H9 (cell line): ENCODE results near the gene PIGX. TPM values are rescaled to one million over a fixed set of nuclear protein-coding genes. Genes with fewer than 3 reads are reported as not detected.

Experiments used
- DNase-seq: peaks from one replicate; pipeline ENCODE4 v3.0.0-alpha.2; 2017
- H2AFZ ChIP-seq: one replicate; pipeline ENCODE4 v1.6.1; 2013; ENCODE audit warnings: mild to moderate bottlenecking, low read length, control low read depth, moderate library complexity
- H2AK5ac ChIP-seq: 2 replicates; pipeline ENCODE4 v1.6.1; 2013; ENCODE audit warnings: low read length, control low read depth, mixed read lengths; ENCODE audit not compliant: insufficient read length
- H2BK120ac ChIP-seq: one replicate; pipeline ENCODE4 v1.6.1; 2013; ENCODE audit warnings: low read depth, mild to moderate bottlenecking, low read length, control low read depth, inconsistent platforms; ENCODE audit not compliant: poor library complexity, severe bottlenecking
- H2BK12ac ChIP-seq: 2 replicates; pipeline ENCODE4 v1.6.1; 2013; ENCODE audit warnings: low read length, control low read depth, mixed read lengths, low read depth; ENCODE audit not compliant: insufficient read length
- H2BK15ac ChIP-seq: 2 replicates; pipeline ENCODE4 v1.6.1; 2013; ENCODE audit warnings: low read depth, low read length, control low read depth
- H2BK20ac ChIP-seq: one replicate; pipeline ENCODE4 v1.6.1; 2013; ENCODE audit warnings: low read depth, mild to moderate bottlenecking, low read length, control low read depth, inconsistent platforms; ENCODE audit not compliant: poor library complexity, severe bottlenecking
- H2BK5ac ChIP-seq: 2 replicates; pipeline ENCODE4 v1.6.1; 2013; ENCODE audit warnings: low read length, control low read depth, mixed read lengths; ENCODE audit not compliant: insufficient read length
- H3K14ac ChIP-seq: 2 replicates; pipeline ENCODE4 v1.6.1; 2013; ENCODE audit warnings: low read length, control low read depth; ENCODE audit not compliant: insufficient read depth
- H3K18ac ChIP-seq: 2 replicates; pipeline ENCODE4 v1.6.1; 2013; ENCODE audit warnings: low read depth, mild to moderate bottlenecking, mixed read lengths, low read length, control low read depth; ENCODE audit not compliant: insufficient read length
- H3K23ac ChIP-seq: 2 replicates; pipeline ENCODE4 v1.6.1; 2013; ENCODE audit warnings: low read length, control low read depth, mixed read lengths, low read depth; ENCODE audit not compliant: insufficient read length
- H3K23me2 ChIP-seq: 2 replicates; pipeline ENCODE4 v1.6.1; 2013; ENCODE audit warnings: low read depth, mild to moderate bottlenecking, mixed read lengths, low read length, control low read depth; ENCODE audit not compliant: insufficient read length, poor library complexity, severe bottlenecking
- H3K27ac ChIP-seq: 2 replicates; pipeline ENCODE4 v1.5.1; 2013; ENCODE audit warnings: low read length, control low read depth, mixed read lengths, low read depth; ENCODE audit not compliant: insufficient read length
- H3K27me3 ChIP-seq: 2 replicates; pipeline ENCODE4 v1.6.1; 2013; ENCODE audit warnings: low read length, control low read depth, inconsistent platforms; ENCODE audit not compliant: insufficient read depth
- H3K4ac ChIP-seq: 2 replicates; pipeline ENCODE4 v1.6.1; 2013; ENCODE audit warnings: low read depth, mild to moderate bottlenecking, control low read depth, inconsistent platforms, low read length, moderate library complexity
- H3K4me1 ChIP-seq: 2 replicates; pipeline ENCODE4 v1.6.1; 2013; ENCODE audit warnings: low read length, control low read depth, inconsistent platforms; ENCODE audit not compliant: insufficient read depth
- H3K4me2 ChIP-seq: 2 replicates; pipeline ENCODE4 v1.6.1; 2013; ENCODE audit warnings: low read length, control low read depth, mixed read lengths; ENCODE audit not compliant: insufficient read length, insufficient read depth
- H3K56ac ChIP-seq: 2 replicates; pipeline ENCODE4 v1.6.1; 2013; ENCODE audit warnings: low read depth, mild to moderate bottlenecking, mixed read lengths, low read length, control low read depth; ENCODE audit not compliant: insufficient read length
- H3K79me1 ChIP-seq: 2 replicates; pipeline ENCODE4 v1.6.1; 2013; ENCODE audit warnings: low read depth, mild to moderate bottlenecking, moderate library complexity, low read length, control low read depth, inconsistent platforms; ENCODE audit not compliant: insufficient read depth, poor library complexity, severe bottlenecking
- H3K79me2 ChIP-seq: 2 replicates; pipeline ENCODE4 v1.6.1; 2013; ENCODE audit warnings: low read length, control low read depth, inconsistent platforms; ENCODE audit not compliant: insufficient read depth
- H3K9ac ChIP-seq: 2 replicates; pipeline ENCODE4 v1.6.1; 2013; ENCODE audit warnings: low read length, control low read depth, mixed read lengths; ENCODE audit not compliant: insufficient read length; ENCODE audit errors: extremely low read depth
- H3K9me3 ChIP-seq: one replicate; pipeline ENCODE4 v1.6.1; 2013; ENCODE audit warnings: low read depth, low read length, inconsistent platforms; ENCODE audit not compliant: control insufficient read depth
- H3T11ph ChIP-seq: one replicate; pipeline ENCODE4 v1.6.1; 2013; ENCODE audit warnings: mild to moderate bottlenecking, low read length, control low read depth, inconsistent platforms
- H4K20me1 ChIP-seq: one replicate; pipeline ENCODE4 v1.6.1; 2013; ENCODE audit not compliant: control insufficient read depth, insufficient read length, insufficient read depth
- H4K5ac ChIP-seq: 2 replicates; pipeline ENCODE4 v1.6.1; 2013; ENCODE audit warnings: low read depth, mild to moderate bottlenecking, mixed read lengths, low read length, control low read depth; ENCODE audit not compliant: insufficient read length
- H4K8ac ChIP-seq: replicated peaks from 2 replicates; pipeline ENCODE4 v1.6.1; 2013; ENCODE audit warnings: low read length, control low read depth, mixed read lengths, low read depth; ENCODE audit not compliant: insufficient read length
- H4K91ac ChIP-seq: 2 replicates; pipeline ENCODE4 v1.6.1; 2013; ENCODE audit warnings: low read depth, mild to moderate bottlenecking, moderate library complexity, mixed read lengths, low read length, control low read depth; ENCODE audit not compliant: insufficient read length
- H3K27ac Mint-ChIP-seq, 3 experiments: 2 replicates in 2 of 3; 3 replicates in 1 of 3; pipeline ENCODE4 v1.8.0; 2020 to 2021; ENCODE audit warnings: mixed read lengths in 3 of 3, mild to moderate bottlenecking in 1 of 3, moderate library complexity in 1 of 3
- H3K27me3 Mint-ChIP-seq: 2 replicates; pipeline ENCODE4 v1.8.0; 2021; ENCODE audit warnings: low read depth, mild to moderate bottlenecking, moderate library complexity, mixed read lengths
- H3K36me3 Mint-ChIP-seq, 3 experiments: 2 replicates in 2 of 3; 3 replicates in 1 of 3; pipeline ENCODE4 v1.8.0; 2020 to 2021; ENCODE audit warnings: low read depth in 3 of 3, mixed read lengths in 3 of 3; ENCODE audit not compliant: insufficient read depth in 1 of 3
- H3K4me1 Mint-ChIP-seq, 2 experiments: 2 replicates each; pipeline ENCODE4 v1.8.0; 2020; ENCODE audit warnings: mixed read lengths in 2 of 2
- H3K4me3 Mint-ChIP-seq, 2 experiments: 2 replicates in 1 of 2; 3 replicates in 1 of 2; pipeline ENCODE4 v1.8.0; 2020 to 2021; ENCODE audit warnings: mild to moderate bottlenecking in 2 of 2, mixed read lengths in 2 of 2, moderate library complexity in 1 of 2
- H3K9me3 Mint-ChIP-seq, 2 experiments: 2 replicates in 1 of 2; 3 replicates in 1 of 2; pipeline ENCODE4 v1.8.0; 2020; ENCODE audit warnings: mild to moderate bottlenecking in 2 of 2, mixed read lengths in 2 of 2, moderate library complexity in 1 of 2
- CTCF ChIP-seq: fragments of 200-600 bp; sonication (generic); conservative IDR thresholded peaks from 3 replicates; pipeline ENCODE4 v1.8.0; 2021; ENCODE audit warnings: antibody characterized with exemption, mild to moderate bottlenecking
- WGBS: extraction: QIAGEN DNeasy Blood & Tissue Kit; methylation state at CpG from one replicate; pipeline ENCODE4 v1.1.7; 2013; ENCODE audit warnings: missing lambda C conversion rate, low lambda C conversion rate, mixed read lengths; ENCODE audit not compliant: insufficient read length; ENCODE audit errors: extremely low coverage; 5-methylcytosine and 5-hydroxymethylcytosine counted together
- total RNA-seq: library from RNA; stranded (reverse); gene quantifications from 2 replicates; pipeline ENCODE4 v1.2.1, GENCODE V29; 2021

PIGX gene
- total RNA-seq, 1 experiment from 2014 or later = 20.0 TPM

GRCh38 chr3:196694202-196694638, 18.0 kb upstream of the PIGX start:
- H3K56ac ChIP-seq = no peak overlapping the region
- Mint-ChIP-seq H3K27me3 (no peaks in the 10 kb centered on the region), H3K9me3 (peaks cover 0 to 2% of the 10 kb centered on the region in 2 experiments; a peak in 1 of 5 replicates), H3K36me3 (no peaks in the 10 kb centered on the region), H3K4me1 (no peaks in the 10 kb centered on the region), H3K27ac (no peak overlapping the region), H3K4me3 (no peak overlapping the region)
- no peak overlapping the region for H3K4ac ChIP-seq
- H3K27me3 ChIP-seq = no peaks in the 10 kb centered on the region
- H3T11ph ChIP-seq = no peak overlapping the region
- H4K91ac ChIP-seq = no peak overlapping the region
- no peak overlapping the region for H2BK15ac ChIP-seq
- H4K5ac ChIP-seq = no peak overlapping the region
- H4K20me1 ChIP-seq = no peaks in the 10 kb centered on the region
- H3K23me2 ChIP-seq = no peaks in the 10 kb centered on the region
- H2BK120ac ChIP-seq = no peak overlapping the region
- no peak overlapping the region for H3K9ac ChIP-seq
- DNase-seq = no peak
- H3K23ac ChIP-seq = no peak overlapping the region
- no peaks in the 10 kb centered on the region for H3K79me1 ChIP-seq
- WGBS = no CpG with 5 or more reads among the region's 1 CpG
- no peak overlapping the region for H2BK12ac ChIP-seq
- no peaks in the 10 kb centered on the region for H3K9me3 ChIP-seq
- H3K4me2 ChIP-seq = no peak overlapping the region
- H3K79me2 ChIP-seq = no peaks in the 10 kb centered on the region
- H4K8ac ChIP-seq = no peak overlapping the region
- H2AK5ac ChIP-seq = no peak overlapping the region
- no peak overlapping the region for H3K18ac ChIP-seq
- no peak overlapping the region for H2BK20ac ChIP-seq
- H3K14ac ChIP-seq = no peak overlapping the region
- no peak overlapping the region for H3K27ac ChIP-seq
- H2AFZ ChIP-seq = no peak overlapping the region
- no peaks in the 10 kb centered on the region for H3K4me1 ChIP-seq
- TF ChIP-seq CTCF = 0 out of 3 replicates have a peak, but pooled peaks have one; percentile 11
- H2BK5ac ChIP-seq = no peak overlapping the region
